K562 (cell line): ENCODE results near the gene ASPDH. TPM values are rescaled to one million over a fixed set of nuclear protein-coding genes. Genes with fewer than 3 reads are reported as not detected.

Source experiments
- BDP1 ChIP-seq: IDR thresholded peaks from 3 replicates; pipeline ENCODE4 v1.6.1; 2011; ENCODE audit not compliant: insufficient read length, insufficient read depth
- E2F3 ChIP-seq: fragments of 250-450 bp; sonication (Bioruptor Pico); IDR thresholded peaks from 2 replicates; pipeline ENCODE4 v1.4.0; 2020; ENCODE audit warnings: mild to moderate bottlenecking
- HDAC8 ChIP-seq: fragments of 450-650 bp; IDR thresholded peaks from 2 replicates; pipeline ENCODE4 v1.6.1; 2016; ENCODE audit warnings: mild to moderate bottlenecking, missing genetic modification characterization, moderate library complexity, missing compliant biosample characterization
- RBM25 ChIP-seq: fragments of 200-400 bp; formaldehyde crosslinking; IDR thresholded peaks from 2 replicates; pipeline ENCODE4 v1.6.1; 2018; ENCODE audit warnings: low read length, low read depth, moderate library complexity; ENCODE audit not compliant: severe bottlenecking
- RHOXF2B ChIP-seq: fragments of 250-450 bp; sonication (Bioruptor Pico); conservative IDR thresholded peaks from 2 replicates; pipeline ENCODE4 v1.5.1; 2021
- SETDB1 ChIP-seq: IDR thresholded peaks from one replicate; pipeline ENCODE4 v1.6.1; 2012; ENCODE audit warnings: low read length, control low read depth, inconsistent platforms
- SIN3A ChIP-seq, 2 experiments: fragments of 150-350 bp in 1 of 2; IDR thresholded peaks; 2 replicates each; pipeline ENCODE4 v1.6.1; 2011 to 2016; ENCODE audit warnings: borderline replicate concordance in 2 of 2, low read depth in 2 of 2, low read length in 2 of 2, mild to moderate bottlenecking in 2 of 2, moderate library complexity in 2 of 2; ENCODE audit not compliant: control insufficient read depth in 1 of 2
- SMC3 ChIP-seq: conservative IDR thresholded peaks from 2 replicates; pipeline ENCODE4 v1.6.1; 2011; ENCODE audit warnings: low read depth, low read length, improper control_type of control experiment; ENCODE audit not compliant: insufficient read depth
- ZNF766 ChIP-seq: fragments of 200-800 bp; sonication (Bioruptor generic); conservative IDR thresholded peaks from 2 replicates; pipeline ENCODE4 v1.6.1; 2016; ENCODE audit warnings: missing genetic modification characterization, missing compliant biosample characterization
- polyA plus RNA-seq, 8 experiments: library from polyadenylated mRNA; depleted of rRNA in 4 of 8; stranded (reverse) in 5 of 8; unstranded in 3 of 8; fragments of >200 nt; fragmentation: Nextera tagmentation in 2 of 8; fragmentation: Illumina TruSeq in 1 of 8; extraction: Ambion mirVana in 2 of 8; extraction: Trizol in 1 of 8; gene quantifications; 2 replicates each; pipeline versions ENCODE4 v1.2.1 to v1.2.3, GENCODE V29; 2011 to 2014; ENCODE audit warnings: inconsistent platforms in 1 of 8, missing spikeins in 1 of 8
- total RNA-seq, 7 experiments: library from RNA; depleted of rRNA in 6 of 7; stranded (reverse); fragments of >200 nt in 6 of 7; fragmentation: Illumina TruSeq in 2 of 7; extraction: Trizol in 2 of 7; gene quantifications; 2 replicates each; pipeline versions ENCODE4 v1.2.1 to v1.2.3, GENCODE V29; 2011 to 2021; ENCODE audit warnings: low replicate concordance in 1 of 7
- TF ChIP-seq, protein P1 (sequence below): fragments of 250-450 bp; sonication (Bioruptor Pico); IDR thresholded peaks from 2 replicates; pipeline ENCODE4 v1.5.0; 2020; ENCODE audit warnings: mild to moderate bottlenecking, borderline replicate concordance
- TF ChIP-seq, protein P2 (sequence below): sonication (generic); formaldehyde crosslinking; IDR thresholded peaks from 2 replicates; pipeline ENCODE4 v1.8.1; 2023; ENCODE audit warnings: mild to moderate bottlenecking, missing genetic modification reagents

ASPDH gene
- total and polyA plus RNA-seq, 9 of the 15 experiments (the other 6 are each of a cell fraction or from before 2014, with no cell fraction given), result not detected

DNA sequence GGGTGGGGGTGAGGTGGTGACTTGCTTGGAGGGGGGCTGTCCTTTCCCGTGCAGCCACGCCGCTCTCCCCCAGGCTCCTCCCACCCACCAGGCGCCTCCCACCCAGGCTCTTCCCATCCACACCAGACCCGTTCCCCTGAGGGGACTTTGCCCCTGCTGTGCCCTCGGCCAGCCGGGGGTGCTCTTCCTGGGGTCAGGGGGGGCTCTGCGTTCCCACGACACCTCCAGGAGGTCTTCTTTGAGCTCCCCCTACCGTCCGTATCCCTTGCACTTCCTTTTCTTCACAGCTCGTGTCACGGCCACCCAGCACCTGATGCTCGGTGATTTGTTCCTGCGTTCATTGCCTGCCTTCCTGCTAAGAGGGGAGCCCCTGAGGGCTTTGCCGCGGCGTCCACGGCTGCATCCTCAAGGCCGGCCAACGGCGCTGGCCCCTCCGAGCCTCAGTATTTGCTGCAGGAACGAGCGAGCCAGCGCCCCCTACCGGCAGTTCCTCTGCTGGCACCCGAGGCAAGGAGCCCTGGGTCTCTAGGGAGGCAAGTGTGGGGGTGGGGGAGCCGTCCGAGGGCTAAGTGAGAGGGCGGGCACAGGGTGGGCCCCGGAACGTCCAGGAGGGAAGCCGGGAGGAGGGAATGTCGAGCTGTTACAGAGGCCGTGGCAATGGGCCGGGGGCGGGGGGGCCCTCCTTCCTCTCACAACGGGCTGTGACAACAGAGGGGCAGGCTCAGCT is 42.7 kb upstream of the ASPDH start (continued):
- TF ChIP-seq, protein P1, sequence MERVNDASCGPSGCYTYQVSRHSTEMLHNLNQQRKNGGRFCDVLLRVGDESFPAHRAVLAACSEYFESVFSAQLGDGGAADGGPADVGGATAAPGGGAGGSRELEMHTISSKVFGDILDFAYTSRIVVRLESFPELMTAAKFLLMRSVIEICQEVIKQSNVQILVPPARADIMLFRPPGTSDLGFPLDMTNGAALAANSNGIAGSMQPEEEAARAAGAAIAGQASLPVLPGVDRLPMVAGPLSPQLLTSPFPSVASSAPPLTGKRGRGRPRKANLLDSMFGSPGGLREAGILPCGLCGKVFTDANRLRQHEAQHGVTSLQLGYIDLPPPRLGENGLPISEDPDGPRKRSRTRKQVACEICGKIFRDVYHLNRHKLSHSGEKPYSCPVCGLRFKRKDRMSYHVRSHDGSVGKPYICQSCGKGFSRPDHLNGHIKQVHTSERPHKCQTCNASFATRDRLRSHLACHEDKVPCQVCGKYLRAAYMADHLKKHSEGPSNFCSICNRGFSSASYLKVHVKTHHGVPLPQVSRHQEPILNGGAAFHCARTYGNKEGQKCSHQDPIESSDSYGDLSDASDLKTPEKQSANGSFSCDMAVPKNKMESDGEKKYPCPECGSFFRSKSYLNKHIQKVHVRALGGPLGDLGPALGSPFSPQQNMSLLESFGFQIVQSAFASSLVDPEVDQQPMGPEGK, result no peak
- TF ChIP-seq SMC3, result peak; percentile 32; the same call in 1 of the 2 replicates
- TF ChIP-seq SETDB1, result no peak
- TF ChIP-seq RHOXF2B, result no peak
- TF ChIP-seq BDP1, result no peak
- TF ChIP-seq E2F3 (CRISPR knock-in tag), result no peak
- TF ChIP-seq SIN3A (IDR thresholded peaks at IDR 0.05; ENCODE audit: borderline replicate concordance in 2 of 2, control insufficient read depth in 1 of 2, low read depth in 2 of 2, low read length in 2 of 2), result no peak
- TF ChIP-seq, protein P2, sequence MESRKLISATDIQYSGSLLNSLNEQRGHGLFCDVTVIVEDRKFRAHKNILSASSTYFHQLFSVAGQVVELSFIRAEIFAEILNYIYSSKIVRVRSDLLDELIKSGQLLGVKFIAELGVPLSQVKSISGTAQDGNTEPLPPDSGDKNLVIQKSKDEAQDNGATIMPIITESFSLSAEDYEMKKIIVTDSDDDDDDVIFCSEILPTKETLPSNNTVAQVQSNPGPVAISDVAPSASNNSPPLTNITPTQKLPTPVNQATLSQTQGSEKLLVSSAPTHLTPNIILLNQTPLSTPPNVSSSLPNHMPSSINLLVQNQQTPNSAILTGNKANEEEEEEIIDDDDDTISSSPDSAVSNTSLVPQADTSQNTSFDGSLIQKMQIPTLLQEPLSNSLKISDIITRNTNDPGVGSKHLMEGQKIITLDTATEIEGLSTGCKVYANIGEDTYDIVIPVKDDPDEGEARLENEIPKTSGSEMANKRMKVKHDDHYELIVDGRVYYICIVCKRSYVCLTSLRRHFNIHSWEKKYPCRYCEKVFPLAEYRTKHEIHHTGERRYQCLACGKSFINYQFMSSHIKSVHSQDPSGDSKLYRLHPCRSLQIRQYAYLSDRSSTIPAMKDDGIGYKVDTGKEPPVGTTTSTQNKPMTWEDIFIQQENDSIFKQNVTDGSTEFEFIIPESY, result peak; percentile 52; the same call in 1 of the 2 replicates
- no peak for TF ChIP-seq RBM25
- no peak for TF ChIP-seq HDAC8 (tag)
- no peak for TF ChIP-seq ZNF766 (CRISPR knock-in tag)
- TF ChIP-seq, all 486 proteins: peak for 64
